ENCODE data around the gene MND1. TPM values are rescaled to one million over a fixed set of nuclear protein-coding genes. Genes with fewer than 3 reads are reported as not detected.
A peak's percentile ranks its signal among the peaks of the same experiment; 100 is the strongest.

The MND1 gene
- total RNA-seq, 2 donors from 2014 or later = 3.0 TPM; not detected in 1

- DNase-seq (ENCODE audit: low spot score) (no peak), ATAC-seq (ENCODE audit: insufficient number of reproducible peaks, low FRiP score, low read depth) (no peak)
- Histone ChIP-seq H3K27ac (no peak overlapping the region), H3K4me1 (ENCODE audit: control insufficient read depth in 1 of 2, low read depth in 2 of 2) (no peaks in the 10 kb centered on the region), H3K27me3 (replicated peaks; ENCODE audit: insufficient read depth) (no peaks in the 10 kb centered on the region), H3K4me3 (no peak overlapping the region), H3K9me3 (no peaks in the 10 kb centered on the region), H3K36me3 (no peaks in the 10 kb centered on the region)
- TF ChIP-seq, protein P1, sequence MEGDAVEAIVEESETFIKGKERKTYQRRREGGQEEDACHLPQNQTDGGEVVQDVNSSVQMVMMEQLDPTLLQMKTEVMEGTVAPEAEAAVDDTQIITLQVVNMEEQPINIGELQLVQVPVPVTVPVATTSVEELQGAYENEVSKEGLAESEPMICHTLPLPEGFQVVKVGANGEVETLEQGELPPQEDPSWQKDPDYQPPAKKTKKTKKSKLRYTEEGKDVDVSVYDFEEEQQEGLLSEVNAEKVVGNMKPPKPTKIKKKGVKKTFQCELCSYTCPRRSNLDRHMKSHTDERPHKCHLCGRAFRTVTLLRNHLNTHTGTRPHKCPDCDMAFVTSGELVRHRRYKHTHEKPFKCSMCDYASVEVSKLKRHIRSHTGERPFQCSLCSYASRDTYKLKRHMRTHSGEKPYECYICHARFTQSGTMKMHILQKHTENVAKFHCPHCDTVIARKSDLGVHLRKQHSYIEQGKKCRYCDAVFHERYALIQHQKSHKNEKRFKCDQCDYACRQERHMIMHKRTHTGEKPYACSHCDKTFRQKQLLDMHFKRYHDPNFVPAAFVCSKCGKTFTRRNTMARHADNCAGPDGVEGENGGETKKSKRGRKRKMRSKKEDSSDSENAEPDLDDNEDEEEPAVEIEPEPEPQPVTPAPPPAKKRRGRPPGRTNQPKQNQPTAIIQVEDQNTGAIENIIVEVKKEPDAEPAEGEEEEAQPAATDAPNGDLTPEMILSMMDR (IDR thresholded peaks at IDR 0.05) = no peak
Observed at GRCh38 chr4:153403726-153404125, 59.2 kb downstream of the MND1 start.

GRCh38 chr4:153407906-153408305, 63.4 kb downstream of the MND1 start:
- no peaks in the 10 kb centered on the region for H3K9me3 ChIP-seq
- ATAC-seq (ENCODE audit: insufficient number of reproducible peaks, low FRiP score, low read depth) = no peak
- DNase-seq (ENCODE audit: low spot score) = no peak
- no peaks in the 10 kb centered on the region for H3K36me3 ChIP-seq
- peaks cover 7 to 11% of the 10 kb centered on the region in 2 donors for H3K4me1 ChIP-seq (ENCODE audit: control insufficient read depth in 1 of 2, low read depth in 2 of 2)
- TF ChIP-seq, protein P1 (IDR thresholded peaks at IDR 0.05) = no peak
- no peaks in the 10 kb centered on the region for H3K27me3 ChIP-seq (replicated peaks; ENCODE audit: insufficient read depth)
- no peak overlapping the region for H3K27ac ChIP-seq
- H3K4me3 ChIP-seq = no peak overlapping the region

GRCh38 chr4:153408932-153409331, 64.4 kb downstream of the MND1 start:
- Histone ChIP-seq H3K4me3 (no peak overlapping the region), H3K27ac (peak overlapping the region in 1 of 2 donors; percentile 83), H3K9me3 (no peaks in the 10 kb centered on the region), H3K27me3 (replicated peaks; ENCODE audit: insufficient read depth) (no peaks in the 10 kb centered on the region), H3K4me1 (ENCODE audit: control insufficient read depth in 1 of 2, low read depth in 2 of 2) (peaks cover 7 to 11% of the 10 kb centered on the region in 2 donors), H3K36me3 (no peaks in the 10 kb centered on the region)
- DNase-seq (ENCODE audit: low spot score) (no peak), ATAC-seq (ENCODE audit: insufficient number of reproducible peaks, low FRiP score, low read depth) (no peak)
- TF ChIP-seq, protein P1 (IDR thresholded peaks at IDR 0.05) = no peak

- ATAC-seq (ENCODE audit: insufficient number of reproducible peaks, low FRiP score, low read depth) (peak; percentile 82), DNase-seq (ENCODE audit: low spot score) (no peak)
- H3K4me3 ChIP-seq = no peak overlapping the region
- H3K4me1 ChIP-seq (ENCODE audit: control insufficient read depth in 1 of 2, low read depth in 2 of 2) = peaks cover 7 to 11% of the 10 kb centered on the region in 2 donors
- TF ChIP-seq, protein P1 (IDR thresholded peaks at IDR 0.05) = no peak
- no peaks in the 10 kb centered on the region for H3K27me3 ChIP-seq (replicated peaks; ENCODE audit: insufficient read depth)
- H3K36me3 ChIP-seq = no peaks in the 10 kb centered on the region
- H3K9me3 ChIP-seq = no peaks in the 10 kb centered on the region
- peak overlapping the region; percentile 60 to 83 for H3K27ac ChIP-seq
Observed at GRCh38 chr4:153409412-153409811, 64.9 kb downstream of the MND1 start.

GRCh38 chr4:153409924-153410501, 65.5 kb downstream of the MND1 start:
- TF ChIP-seq, protein P1 (IDR thresholded peaks at IDR 0.05) = no peak
- Histone ChIP-seq H3K27me3 (replicated peaks; ENCODE audit: insufficient read depth) (no peaks in the 10 kb centered on the region), H3K4me1 (ENCODE audit: control insufficient read depth in 1 of 2, low read depth in 2 of 2) (peaks cover 7 to 11% of the 10 kb centered on the region in 2 donors), H3K27ac (peak overlapping the region; percentile 60 to 83), H3K9me3 (no peaks in the 10 kb centered on the region), H3K36me3 (no peaks in the 10 kb centered on the region), H3K4me3 (peak overlapping the region; percentile 31)
- DNase-seq (ENCODE audit: low spot score) (no peak), ATAC-seq (ENCODE audit: insufficient number of reproducible peaks, low FRiP score, low read depth) (no peak)

All from thoracic aorta (tissue), 2 donors.